ENCODE measurements around the gene HLA-G.

DNA sequence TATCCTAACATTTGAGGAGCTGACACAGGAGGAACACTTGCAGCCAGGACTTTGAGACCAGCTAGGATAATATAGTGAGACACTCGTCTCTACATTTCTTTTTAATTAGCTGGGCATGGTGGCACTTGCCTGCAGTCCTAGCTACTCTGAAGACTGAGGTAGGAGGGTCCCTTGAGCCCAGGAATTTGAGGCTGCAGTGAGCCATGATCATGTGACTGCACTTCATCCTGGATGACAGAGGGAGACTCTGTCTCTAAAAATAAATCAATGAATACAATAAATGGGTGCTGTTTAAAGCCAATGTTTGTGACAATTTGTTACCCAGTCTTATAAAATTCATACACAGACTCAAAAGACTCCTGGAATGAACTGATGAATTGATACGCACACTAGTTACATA is 1.8 kb upstream of the HLA-G start:
- TF ChIP-seq RAD21 (IDR thresholded peaks at IDR 0.05; ENCODE audit: low read length) = no peak
- TF ChIP-seq, protein P1, sequence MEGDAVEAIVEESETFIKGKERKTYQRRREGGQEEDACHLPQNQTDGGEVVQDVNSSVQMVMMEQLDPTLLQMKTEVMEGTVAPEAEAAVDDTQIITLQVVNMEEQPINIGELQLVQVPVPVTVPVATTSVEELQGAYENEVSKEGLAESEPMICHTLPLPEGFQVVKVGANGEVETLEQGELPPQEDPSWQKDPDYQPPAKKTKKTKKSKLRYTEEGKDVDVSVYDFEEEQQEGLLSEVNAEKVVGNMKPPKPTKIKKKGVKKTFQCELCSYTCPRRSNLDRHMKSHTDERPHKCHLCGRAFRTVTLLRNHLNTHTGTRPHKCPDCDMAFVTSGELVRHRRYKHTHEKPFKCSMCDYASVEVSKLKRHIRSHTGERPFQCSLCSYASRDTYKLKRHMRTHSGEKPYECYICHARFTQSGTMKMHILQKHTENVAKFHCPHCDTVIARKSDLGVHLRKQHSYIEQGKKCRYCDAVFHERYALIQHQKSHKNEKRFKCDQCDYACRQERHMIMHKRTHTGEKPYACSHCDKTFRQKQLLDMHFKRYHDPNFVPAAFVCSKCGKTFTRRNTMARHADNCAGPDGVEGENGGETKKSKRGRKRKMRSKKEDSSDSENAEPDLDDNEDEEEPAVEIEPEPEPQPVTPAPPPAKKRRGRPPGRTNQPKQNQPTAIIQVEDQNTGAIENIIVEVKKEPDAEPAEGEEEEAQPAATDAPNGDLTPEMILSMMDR (IDR thresholded peaks at IDR 0.05) = no peak
- TF ChIP-seq, protein P2, sequence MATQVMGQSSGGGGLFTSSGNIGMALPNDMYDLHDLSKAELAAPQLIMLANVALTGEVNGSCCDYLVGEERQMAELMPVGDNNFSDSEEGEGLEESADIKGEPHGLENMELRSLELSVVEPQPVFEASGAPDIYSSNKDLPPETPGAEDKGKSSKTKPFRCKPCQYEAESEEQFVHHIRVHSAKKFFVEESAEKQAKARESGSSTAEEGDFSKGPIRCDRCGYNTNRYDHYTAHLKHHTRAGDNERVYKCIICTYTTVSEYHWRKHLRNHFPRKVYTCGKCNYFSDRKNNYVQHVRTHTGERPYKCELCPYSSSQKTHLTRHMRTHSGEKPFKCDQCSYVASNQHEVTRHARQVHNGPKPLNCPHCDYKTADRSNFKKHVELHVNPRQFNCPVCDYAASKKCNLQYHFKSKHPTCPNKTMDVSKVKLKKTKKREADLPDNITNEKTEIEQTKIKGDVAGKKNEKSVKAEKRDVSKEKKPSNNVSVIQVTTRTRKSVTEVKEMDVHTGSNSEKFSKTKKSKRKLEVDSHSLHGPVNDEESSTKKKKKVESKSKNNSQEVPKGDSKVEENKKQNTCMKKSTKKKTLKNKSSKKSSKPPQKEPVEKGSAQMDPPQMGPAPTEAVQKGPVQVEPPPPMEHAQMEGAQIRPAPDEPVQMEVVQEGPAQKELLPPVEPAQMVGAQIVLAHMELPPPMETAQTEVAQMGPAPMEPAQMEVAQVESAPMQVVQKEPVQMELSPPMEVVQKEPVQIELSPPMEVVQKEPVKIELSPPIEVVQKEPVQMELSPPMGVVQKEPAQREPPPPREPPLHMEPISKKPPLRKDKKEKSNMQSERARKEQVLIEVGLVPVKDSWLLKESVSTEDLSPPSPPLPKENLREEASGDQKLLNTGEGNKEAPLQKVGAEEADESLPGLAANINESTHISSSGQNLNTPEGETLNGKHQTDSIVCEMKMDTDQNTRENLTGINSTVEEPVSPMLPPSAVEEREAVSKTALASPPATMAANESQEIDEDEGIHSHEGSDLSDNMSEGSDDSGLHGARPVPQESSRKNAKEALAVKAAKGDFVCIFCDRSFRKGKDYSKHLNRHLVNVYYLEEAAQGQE (IDR thresholded peaks at IDR 0.05; ENCODE audit: low read depth, low read length) = no peak
- TF ChIP-seq EP300 (IDR thresholded peaks at IDR 0.05; ENCODE audit: borderline replicate concordance in 1 of 2, low read depth in 1 of 2, low read length in 1 of 2) = no peak
- no peak for TF ChIP-seq GABPA (IDR thresholded peaks at IDR 0.05; ENCODE audit: low read depth)
- TF ChIP-seq EZH2phosphoT487 (IDR thresholded peaks at IDR 0.05; ENCODE audit: borderline replicate concordance, low read depth) = no peak
- TF ChIP-seq TEAD4 (IDR thresholded peaks at IDR 0.05; ENCODE audit: borderline replicate concordance, insufficient read depth) = no peak
- TF ChIP-seq FOSL2 (IDR thresholded peaks at IDR 0.05; ENCODE audit: borderline replicate concordance, low read depth) = no peak
- TF ChIP-seq CHD2 (IDR thresholded peaks at IDR 0.05; ENCODE audit: low read length, partially characterized antibody) = no peak

Data from SK-N-SH (cell line).